Mesenteric fat pad (tissue), 1 donor: ENCODE results near the gene STRC. TPM values are rescaled to one million over a fixed set of nuclear protein-coding genes. Genes with fewer than 3 reads are reported as not detected.
"Not testable (repeated sequence)": the region's sequence is repeated elsewhere in the genome, so short reads cannot be mapped to it uniquely, and the experiment has no call there.

Experiments used
- DNase-seq: peaks from one replicate; pipeline ENCODE4 v3.0.0-alpha.2; 2020; ENCODE audit warnings: low spot score
- long read RNA-seq: library from polyadenylated mRNA; unstranded; transcript quantifications from one replicate; pipeline ENCODE4 v2.0.0, GENCODE V29; 2020
- total RNA-seq: library from RNA; stranded (reverse); fragmentation: NEBNext Ultra II Directional; extraction: Animal tissue kit (Norgen Biotek cat#: 25700); gene quantifications from one replicate; pipeline ENCODE4 v1.2.1, GENCODE V29; 2021
- donor health status: DM: yes; HTN: yes; CAD: no.

The STRC gene
- total RNA-seq: 0.10 TPM
- long read RNA-seq: 0 reads

GRCh38 chr15:43618700-43619099 is at the start of gene STRC:
Gene STRC (minus strand): TSS chr15:43618800. CDS start chr15:43618722, 78 bp downstream.
- DNase-seq: not testable (repeated sequence)

- DNase-seq: not testable (repeated sequence)
These were observed 47.6 kb upstream of the STRC start for GRCh38 chr15:43666177-43666576.

GRCh38 chr15:43663333-43663732 is 44.7 kb upstream of the STRC start:
- DNase-seq: not testable (repeated sequence)

GRCh38 chr15:43662293-43662692 is 43.7 kb upstream of the STRC start:
- not testable (repeated sequence) for DNase-seq

GRCh38 chr15:43659727-43660126 is 41.1 kb upstream of the STRC start:
- DNase-seq: not testable (repeated sequence)

- not testable (repeated sequence) for DNase-seq
These were observed 30.9 kb upstream of the STRC start for GRCh38 chr15:43649430-43649926.

- no peak for DNase-seq
These were observed 30.2 kb upstream of the STRC start, which contains the start of gene CATSPER2 for GRCh38 chr15:43648649-43649429. Gene CATSPER2 (minus strand): TSS chr15:43648844. CDS start chr15:43648061, 783 bp downstream.

- not testable (repeated sequence) for DNase-seq
These were observed 20.0 kb upstream of the STRC start for GRCh38 chr15:43638464-43639204.

GRCh38 chr15:43626937-43627336 is 8.3 kb upstream of the STRC start:
- not testable (repeated sequence) for DNase-seq

GRCh38 chr15:43625106-43625505 is 6.5 kb upstream of the STRC start:
- DNase-seq: no peak

GRCh38 chr15:43622068-43622799 is 3.6 kb upstream of the STRC start:
- DNase-seq: not testable (repeated sequence)

GRCh38 chr15:43617750-43618149 is 850 bp downstream of the STRC start:
- not testable (repeated sequence) for DNase-seq

GRCh38 chr15:43602233-43602632 is 16.4 kb downstream of the STRC start:
- not testable (repeated sequence) for DNase-seq

- not testable (repeated sequence) for DNase-seq
These were observed 18.4 kb downstream of the STRC start for GRCh38 chr15:43600200-43600599.

GRCh38 chr15:43599131-43599530 is 19.5 kb downstream of the STRC start:
- DNase-seq: not testable (repeated sequence)

- not testable (repeated sequence) for DNase-seq
These were observed 25.0 kb downstream of the STRC start, which contains the start of gene CKMT1B for GRCh38 chr15:43593328-43594190. Gene CKMT1B (plus strand): TSS chr15:43594027. CDS start chr15:43594219, 192 bp downstream.

GRCh38 chr15:43592841-43593240 is 25.8 kb downstream of the STRC start:
- not testable (repeated sequence) for DNase-seq

- not testable (repeated sequence) for DNase-seq
These were observed 28.7 kb downstream of the STRC start, which contains the start of gene PPIP5K1 for GRCh38 chr15:43589778-43590466. Gene PPIP5K1 (minus strand): TSS chr15:43590208. CDS start chr15:43584504, 5,704 bp downstream.

- DNase-seq: not testable (repeated sequence)
These were observed 44.0 kb downstream of the STRC start for GRCh38 chr15:43574607-43575006.
